ENCODE data around the gene MACIR.

Gene MACIR

DNA sequence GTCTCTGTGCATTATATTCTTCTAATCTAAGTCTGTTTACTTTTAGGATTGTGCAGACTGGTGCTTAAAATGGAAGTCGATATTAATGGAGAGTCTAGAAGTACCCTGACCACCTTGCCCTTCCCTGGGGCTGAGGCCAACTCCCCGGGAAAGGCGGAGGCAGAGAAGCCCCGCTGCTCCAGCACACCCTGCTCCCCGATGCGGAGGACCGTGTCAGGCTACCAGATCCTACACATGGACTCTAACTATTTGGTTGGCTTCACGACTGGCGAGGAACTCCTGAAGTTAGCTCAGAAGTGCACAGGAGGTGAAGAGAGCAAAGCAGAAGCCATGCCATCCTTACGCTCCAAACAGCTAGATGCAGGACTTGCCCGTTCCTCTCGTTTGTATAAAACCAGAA lies 17.3 kb downstream of the MACIR start:
- DNase-seq (ENCODE audit: low spot score), result no peak
- ChIA-PET CTCF (no interaction called here), POLR2A (ENCODE audit: low non-redundant PET) (no interaction called here)
- H3K27ac ChIP-seq, result no peak overlapping the region
- TF ChIP-seq, protein P1, sequence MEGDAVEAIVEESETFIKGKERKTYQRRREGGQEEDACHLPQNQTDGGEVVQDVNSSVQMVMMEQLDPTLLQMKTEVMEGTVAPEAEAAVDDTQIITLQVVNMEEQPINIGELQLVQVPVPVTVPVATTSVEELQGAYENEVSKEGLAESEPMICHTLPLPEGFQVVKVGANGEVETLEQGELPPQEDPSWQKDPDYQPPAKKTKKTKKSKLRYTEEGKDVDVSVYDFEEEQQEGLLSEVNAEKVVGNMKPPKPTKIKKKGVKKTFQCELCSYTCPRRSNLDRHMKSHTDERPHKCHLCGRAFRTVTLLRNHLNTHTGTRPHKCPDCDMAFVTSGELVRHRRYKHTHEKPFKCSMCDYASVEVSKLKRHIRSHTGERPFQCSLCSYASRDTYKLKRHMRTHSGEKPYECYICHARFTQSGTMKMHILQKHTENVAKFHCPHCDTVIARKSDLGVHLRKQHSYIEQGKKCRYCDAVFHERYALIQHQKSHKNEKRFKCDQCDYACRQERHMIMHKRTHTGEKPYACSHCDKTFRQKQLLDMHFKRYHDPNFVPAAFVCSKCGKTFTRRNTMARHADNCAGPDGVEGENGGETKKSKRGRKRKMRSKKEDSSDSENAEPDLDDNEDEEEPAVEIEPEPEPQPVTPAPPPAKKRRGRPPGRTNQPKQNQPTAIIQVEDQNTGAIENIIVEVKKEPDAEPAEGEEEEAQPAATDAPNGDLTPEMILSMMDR (conservative IDR thresholded peaks at IDR 0.05; ENCODE audit: low read depth), result no peak

DNA sequence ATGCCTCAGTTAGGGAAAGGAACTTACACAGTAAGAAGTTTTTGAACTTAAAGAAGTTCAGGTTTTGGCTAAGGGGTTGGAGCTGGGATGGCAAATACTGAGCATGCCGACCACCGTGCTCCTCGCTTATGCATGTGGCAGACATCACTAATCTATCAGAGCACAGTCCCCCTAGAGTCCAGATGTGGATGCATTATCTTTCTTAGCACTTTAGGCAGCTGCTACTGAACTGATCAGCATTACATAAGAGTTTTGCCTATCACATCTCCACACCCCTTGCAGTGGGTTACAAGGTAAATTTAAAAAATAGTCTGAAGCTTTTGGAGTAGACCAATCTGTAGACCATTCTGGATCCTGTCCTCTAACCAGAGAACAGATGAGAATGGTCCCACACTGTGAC lies 22.4 kb downstream of the MACIR start:
- CTCF ChIA-PET, result interaction anchor here (0.8 kb wide), 1 partner anchor 102 kb away, joined by 4 read pairs; no protein-coding TSS in a partner anchor
- TF ChIP-seq, protein P1 (conservative IDR thresholded peaks at IDR 0.05; ENCODE audit: low read depth), result no peak
- POLR2A ChIA-PET (ENCODE audit: low non-redundant PET), result no interaction called here
- no peak overlapping the region for H3K27ac ChIP-seq
- no peak for DNase-seq (ENCODE audit: low spot score)

DNA sequence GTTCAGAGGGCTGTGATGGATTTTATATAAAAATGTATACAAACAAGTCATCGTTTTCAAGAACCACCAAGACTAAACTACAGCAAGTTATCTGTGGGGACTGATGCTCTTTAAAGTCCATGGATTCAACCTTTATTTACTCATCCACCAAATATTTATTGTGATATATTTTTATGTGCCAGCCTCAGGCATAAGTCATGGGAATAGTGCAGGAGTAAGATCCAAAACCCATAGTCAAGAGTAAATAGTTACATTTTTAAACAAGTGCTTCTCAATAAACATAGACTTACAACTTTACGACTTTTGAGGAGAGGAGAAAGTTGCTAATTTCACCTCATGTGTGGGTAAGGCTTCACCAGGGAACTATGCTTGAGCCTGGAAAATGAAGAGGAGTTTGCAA lies 24.6 kb downstream of the MACIR start:
- CTCF ChIA-PET, result no interaction called here
- TF ChIP-seq, protein P1 (conservative IDR thresholded peaks at IDR 0.05; ENCODE audit: low read depth), result no peak

DNA sequence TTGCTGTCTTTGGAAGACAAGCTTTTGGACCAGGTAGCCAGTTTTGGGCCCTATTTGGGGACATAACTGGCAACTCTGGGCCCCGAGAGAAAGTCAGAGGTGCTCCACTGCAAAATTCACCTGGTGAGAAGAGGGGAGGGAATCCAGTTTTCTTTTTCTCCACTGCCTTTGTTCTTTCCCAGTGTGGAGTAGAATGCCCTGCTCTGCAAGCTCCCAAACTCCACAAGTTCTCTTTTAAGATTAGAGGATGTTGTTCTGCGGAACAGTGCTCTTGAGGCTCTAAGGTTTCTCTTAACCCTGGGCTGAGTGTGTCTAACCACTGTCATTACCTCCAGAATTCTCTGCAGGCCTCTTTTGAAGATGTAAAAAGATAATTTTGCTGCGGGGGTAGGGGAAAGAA lies 25.3 kb downstream of the MACIR start:
- no peak overlapping the region for H3K27ac ChIP-seq
- CTCF ChIA-PET, result no interaction called here
- TF ChIP-seq, protein P1 (conservative IDR thresholded peaks at IDR 0.05; ENCODE audit: low read depth), result no peak
- no peak for DNase-seq (ENCODE audit: low spot score)
- POLR2A ChIA-PET (ENCODE audit: low non-redundant PET), result no interaction called here

More for the DNA sequence above, 24.6 kb downstream of the MACIR start:
- POLR2A ChIA-PET (ENCODE audit: low non-redundant PET), result no interaction called here
- no peak for DNase-seq (ENCODE audit: low spot score)
- H3K27ac ChIP-seq, result no peak overlapping the region

DNA sequence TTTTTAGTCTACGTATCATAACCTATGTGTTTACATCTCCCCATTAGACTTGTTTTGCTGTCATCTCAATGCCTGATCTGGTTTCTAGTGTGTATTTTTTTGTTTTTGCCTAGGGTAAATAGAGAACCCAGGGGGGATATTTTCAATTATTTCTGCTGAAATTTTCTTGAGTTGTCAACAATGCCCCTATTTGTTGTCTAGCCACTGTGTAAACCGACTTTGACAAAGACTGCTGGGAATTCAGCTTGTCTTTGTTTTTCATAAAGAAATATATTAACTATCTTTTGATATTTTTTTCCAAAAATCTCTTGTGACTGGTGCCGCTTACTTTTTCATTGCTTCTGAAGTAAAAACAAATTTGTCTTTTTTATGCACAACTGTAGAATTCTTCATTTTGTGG lies 28.1 kb downstream of the MACIR start:
- POLR2A ChIA-PET (ENCODE audit: low non-redundant PET), result no interaction called here

DNA sequence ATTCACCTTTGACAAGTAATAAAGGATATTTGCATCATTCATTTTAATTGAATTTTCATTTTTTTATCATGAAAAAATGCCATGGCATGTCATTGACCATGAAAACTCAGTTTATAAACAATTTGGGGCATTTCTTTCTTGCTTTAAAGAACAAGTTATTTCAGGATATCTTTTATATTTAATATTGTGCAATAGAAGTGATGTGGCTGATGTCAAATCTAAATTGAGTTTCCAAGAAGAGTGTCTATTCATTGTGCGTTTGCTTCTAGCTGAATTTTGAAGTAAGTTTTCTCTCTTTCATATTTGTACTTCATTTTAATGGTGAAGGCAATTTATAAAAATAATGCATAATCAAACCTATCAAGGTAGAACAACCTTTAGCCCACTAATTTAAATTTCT lies 30.5 kb downstream of the MACIR start:
- no peak for DNase-seq (ENCODE audit: low spot score)
- CTCF ChIA-PET, result no interaction called here
- H3K27ac ChIP-seq, result no peak overlapping the region
- TF ChIP-seq, protein P1 (conservative IDR thresholded peaks at IDR 0.05; ENCODE audit: low read depth), result no peak
- POLR2A ChIA-PET (ENCODE audit: low non-redundant PET), result no interaction called here

More for the DNA sequence above, 28.1 kb downstream of the MACIR start:
- CTCF ChIA-PET, result interaction anchor here (0.6 kb wide), 1 partner anchor 12 kb away, joined by 3 read pairs; no protein-coding TSS in a partner anchor
- no peak for DNase-seq (ENCODE audit: low spot score)
- no peak overlapping the region for H3K27ac ChIP-seq
- TF ChIP-seq, protein P1 (conservative IDR thresholded peaks at IDR 0.05; ENCODE audit: low read depth), result no peak

DNA sequence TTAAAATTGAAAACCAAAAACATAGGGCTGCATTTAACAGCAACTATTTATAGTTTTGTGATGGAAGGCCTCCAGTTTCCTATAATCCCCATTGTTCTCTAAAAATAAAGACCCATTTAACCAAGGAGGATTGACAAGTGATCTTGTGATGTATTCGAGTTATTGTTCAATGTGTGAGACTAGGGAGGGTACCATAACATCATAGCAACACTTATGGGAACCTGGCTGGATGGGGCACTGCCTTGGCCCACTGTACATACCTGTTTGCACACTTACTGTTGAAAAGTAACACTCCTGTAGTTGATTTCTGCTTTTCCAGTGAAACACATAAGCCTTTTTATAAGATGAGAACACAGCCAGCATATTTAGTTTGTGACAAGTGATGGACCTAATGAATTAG lies 32.3 kb downstream of the MACIR start:
- ChIA-PET CTCF (no interaction called here), POLR2A (ENCODE audit: low non-redundant PET) (no interaction called here)
- H3K27ac ChIP-seq, result no peak overlapping the region
- TF ChIP-seq, protein P1 (conservative IDR thresholded peaks at IDR 0.05; ENCODE audit: low read depth), result no peak
- DNase-seq (ENCODE audit: low spot score), result no peak

Measured in RWPE1 (cell line).